ENCODE measurements around the gene NUDC.
"Not testable (repeated sequence)": the region's sequence is repeated elsewhere in the genome, so short reads cannot be mapped to it uniquely, and the experiment has no call there.

NUDC gene

GRCh38 chr1:26945728-26946127, 24.2 kb downstream of the NUDC start:
- no peak for ATAC-seq
- no peak for TF ChIP-seq TCF4 (CRISPR knock-in tag; IDR thresholded peaks at IDR 0.05; ENCODE audit: borderline replicate concordance)
- TF ChIP-seq PPARA (CRISPR knock-in tag; IDR thresholded peaks at IDR 0.05; ENCODE audit: borderline replicate concordance) = no peak
- no peak for TF ChIP-seq CREB5 (CRISPR knock-in tag; IDR thresholded peaks at IDR 0.05; ENCODE audit: low read depth)
- no peak for TF ChIP-seq CSRNP3 (CRISPR knock-in tag; IDR thresholded peaks at IDR 0.05)

DNA sequence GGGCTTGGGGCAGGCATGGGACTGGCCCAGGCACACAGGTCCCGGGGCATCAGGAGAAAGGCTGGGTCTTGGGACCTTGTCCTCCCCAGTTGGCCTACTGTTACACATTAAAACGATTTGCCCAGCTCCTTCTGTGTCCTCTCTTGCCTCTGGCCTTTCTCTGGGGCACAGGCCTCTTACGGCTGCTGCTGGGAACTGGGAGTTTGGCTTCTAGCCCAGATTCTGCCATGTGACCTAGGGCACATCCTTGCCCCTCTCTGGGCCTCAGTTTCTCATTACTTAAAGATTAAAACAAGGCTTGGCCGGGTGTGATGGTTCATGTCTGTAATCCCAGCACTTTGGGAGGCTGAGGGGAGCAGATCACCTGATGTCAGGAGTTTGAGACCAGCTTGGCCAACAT, 24.7 kb downstream of the NUDC start:
- TF ChIP-seq ZFP3 (CRISPR knock-in tag; IDR thresholded peaks at IDR 0.05) (no peak), ZNF8 (CRISPR knock-in tag; IDR thresholded peaks at IDR 0.05) (no peak), POU6F1 (CRISPR knock-in tag; IDR thresholded peaks at IDR 0.05; ENCODE audit: borderline replicate concordance, low read depth) (no peak), OSR1 (CRISPR knock-in tag; IDR thresholded peaks at IDR 0.05) (no peak)

DNA sequence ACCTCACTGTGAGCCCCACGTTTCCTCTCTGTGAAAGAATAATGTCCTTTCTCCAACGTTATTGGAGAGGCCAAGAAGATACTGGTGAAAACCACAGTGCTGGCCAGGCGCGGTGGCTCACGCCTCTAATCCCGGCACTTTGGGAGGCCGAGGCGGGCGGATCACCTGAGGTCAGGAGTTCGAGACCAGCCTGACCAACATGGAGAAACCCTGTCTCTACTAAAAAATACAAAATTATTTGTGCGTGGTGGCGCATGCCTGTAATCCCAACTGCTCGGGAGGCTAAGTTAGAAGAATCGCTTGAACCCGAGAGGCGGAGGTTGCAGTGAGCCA, 27.1 kb downstream of the NUDC start:
- not testable (repeated sequence) for ATAC-seq

More for the DNA sequence above, 24.7 kb downstream of the NUDC start:
- ATAC-seq = no peak

DNA sequence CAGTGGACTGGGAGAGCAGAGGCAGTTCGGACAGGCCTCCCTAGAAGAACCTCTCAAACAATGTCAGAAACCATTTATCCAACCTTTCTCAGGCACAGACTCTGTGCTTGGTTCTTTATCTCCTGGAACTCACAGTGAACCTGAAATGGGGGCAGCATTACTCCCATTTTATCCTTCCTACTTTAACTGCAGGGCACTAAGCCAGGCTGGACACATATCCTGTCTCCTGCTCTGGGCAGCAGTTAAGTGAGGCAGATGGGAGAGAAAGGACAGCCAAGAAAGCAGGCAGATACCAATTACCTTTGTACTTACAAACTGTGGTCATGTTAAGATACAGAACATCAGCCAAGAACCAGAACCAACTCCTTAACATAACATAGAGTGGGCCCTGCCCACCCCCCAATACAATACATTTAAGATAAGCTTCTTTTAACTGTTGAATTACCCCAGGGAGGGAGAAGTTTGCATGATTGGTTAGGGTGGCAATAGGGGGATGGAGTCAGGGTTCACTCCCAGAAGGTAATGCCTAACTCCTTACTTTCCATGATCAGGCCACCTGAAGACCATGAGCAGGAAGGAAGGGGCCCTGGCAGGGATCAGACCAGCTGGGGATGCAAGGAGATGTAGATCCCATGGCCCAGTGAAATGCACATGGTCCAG, 27.9 kb downstream of the NUDC start:
- ATAC-seq = peak; percentile 43
- no peak for TF ChIP-seq OSR1 (CRISPR knock-in tag; IDR thresholded peaks at IDR 0.05)
- TF ChIP-seq PATZ1 (CRISPR knock-in tag; IDR thresholded peaks at IDR 0.05; ENCODE audit: borderline replicate concordance) = no peak
- TF ChIP-seq CSDC2 (CRISPR knock-in tag; IDR thresholded peaks at IDR 0.05) = no peak
- TF ChIP-seq TCF4 (CRISPR knock-in tag; IDR thresholded peaks at IDR 0.05; ENCODE audit: borderline replicate concordance) = no peak
- TF ChIP-seq, protein P1, sequence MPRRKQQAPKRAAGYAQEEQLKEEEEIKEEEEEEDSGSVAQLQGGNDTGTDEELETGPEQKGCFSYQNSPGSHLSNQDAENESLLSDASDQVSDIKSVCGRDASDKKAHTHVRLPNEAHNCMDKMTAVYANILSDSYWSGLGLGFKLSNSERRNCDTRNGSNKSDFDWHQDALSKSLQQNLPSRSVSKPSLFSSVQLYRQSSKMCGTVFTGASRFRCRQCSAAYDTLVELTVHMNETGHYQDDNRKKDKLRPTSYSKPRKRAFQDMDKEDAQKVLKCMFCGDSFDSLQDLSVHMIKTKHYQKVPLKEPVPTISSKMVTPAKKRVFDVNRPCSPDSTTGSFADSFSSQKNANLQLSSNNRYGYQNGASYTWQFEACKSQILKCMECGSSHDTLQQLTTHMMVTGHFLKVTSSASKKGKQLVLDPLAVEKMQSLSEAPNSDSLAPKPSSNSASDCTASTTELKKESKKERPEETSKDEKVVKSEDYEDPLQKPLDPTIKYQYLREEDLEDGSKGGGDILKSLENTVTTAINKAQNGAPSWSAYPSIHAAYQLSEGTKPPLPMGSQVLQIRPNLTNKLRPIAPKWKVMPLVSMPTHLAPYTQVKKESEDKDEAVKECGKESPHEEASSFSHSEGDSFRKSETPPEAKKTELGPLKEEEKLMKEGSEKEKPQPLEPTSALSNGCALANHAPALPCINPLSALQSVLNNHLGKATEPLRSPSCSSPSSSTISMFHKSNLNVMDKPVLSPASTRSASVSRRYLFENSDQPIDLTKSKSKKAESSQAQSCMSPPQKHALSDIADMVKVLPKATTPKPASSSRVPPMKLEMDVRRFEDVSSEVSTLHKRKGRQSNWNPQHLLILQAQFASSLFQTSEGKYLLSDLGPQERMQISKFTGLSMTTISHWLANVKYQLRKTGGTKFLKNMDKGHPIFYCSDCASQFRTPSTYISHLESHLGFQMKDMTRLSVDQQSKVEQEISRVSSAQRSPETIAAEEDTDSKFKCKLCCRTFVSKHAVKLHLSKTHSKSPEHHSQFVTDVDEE (CRISPR knock-in tag; IDR thresholded peaks at IDR 0.05) = no peak
- no peak for TF ChIP-seq ZNF8 (CRISPR knock-in tag; IDR thresholded peaks at IDR 0.05)
- TF ChIP-seq ZNF70 (CRISPR knock-in tag; IDR thresholded peaks at IDR 0.05) = no peak
- TF ChIP-seq TOX (CRISPR knock-in tag; IDR thresholded peaks at IDR 0.05; ENCODE audit: borderline replicate concordance) = no peak
- no peak for TF ChIP-seq RARB (CRISPR knock-in tag; IDR thresholded peaks at IDR 0.05)
- no peak for TF ChIP-seq ZNF565 (CRISPR knock-in tag; conservative IDR thresholded peaks at IDR 0.05; ENCODE audit: low read depth)
- TF ChIP-seq GLIS3 (CRISPR knock-in tag; IDR thresholded peaks at IDR 0.05) = no peak
- TF ChIP-seq PPARA (CRISPR knock-in tag; IDR thresholded peaks at IDR 0.05; ENCODE audit: borderline replicate concordance) = no peak
- no peak for TF ChIP-seq SNAI2 (CRISPR knock-in tag; IDR thresholded peaks at IDR 0.05)
- TF ChIP-seq ZFP30 (CRISPR knock-in tag; IDR thresholded peaks at IDR 0.05) = no peak
- no peak for TF ChIP-seq ZFP3 (CRISPR knock-in tag; IDR thresholded peaks at IDR 0.05)
- TF ChIP-seq ZC3H10 (CRISPR knock-in tag; IDR thresholded peaks at IDR 0.05) = no peak
- no peak for TF ChIP-seq ISL1 (CRISPR knock-in tag; IDR thresholded peaks at IDR 0.05)
- no peak for TF ChIP-seq CSRNP3 (CRISPR knock-in tag; IDR thresholded peaks at IDR 0.05)
- no peak for TF ChIP-seq ESRRG (CRISPR knock-in tag; IDR thresholded peaks at IDR 0.05)

All from SK-N-SH treated with all-trans-retinoic acid at 6 μM for 48 hours (cell line).